Duodenal mucosa (tissue), 2 donors: Measurements from ENCODE around the gene TBC1D1.

ENCODE experiments used
- H3K27ac ChIP-seq: one replicate; pipeline ENCODE4 v1.7.0; 2013; ENCODE audit warnings: low read depth, low read length
- H3K27me3 ChIP-seq, 2 donors: one replicate each; pipeline ENCODE4 v1.7.0; 2013; ENCODE audit warnings: low read length in 2 of 2, control low read depth in 1 of 2; ENCODE audit not compliant: insufficient read depth in 2 of 2, control insufficient read depth in 1 of 2
- H3K36me3 ChIP-seq, 2 donors: one replicate each; pipeline ENCODE4 v1.7.0; 2013; ENCODE audit warnings: low read length in 2 of 2, control low read depth in 1 of 2; ENCODE audit not compliant: insufficient read depth in 2 of 2, control insufficient read depth in 1 of 2
- H3K4me1 ChIP-seq, 2 donors: one replicate each; pipeline ENCODE4 v1.7.0; 2013; ENCODE audit warnings: low read length in 2 of 2, control low read depth in 1 of 2; ENCODE audit not compliant: insufficient read depth in 2 of 2, control insufficient read depth in 1 of 2
- H3K4me3 ChIP-seq, 2 donors: one replicate each; pipeline ENCODE4 v1.7.0; 2013; ENCODE audit warnings: low read length in 2 of 2, low read depth in 1 of 2
- H3K9ac ChIP-seq, 2 donors: one replicate each; pipeline ENCODE4 v1.7.0; 2013; ENCODE audit warnings: low read length in 2 of 2, low read depth in 1 of 2
- H3K9me3 ChIP-seq, 2 donors: one replicate each; pipeline ENCODE4 v1.7.0; 2013; ENCODE audit warnings: low read length in 2 of 2, control low read depth in 1 of 2; ENCODE audit not compliant: control insufficient read depth in 1 of 2

The TBC1D1 gene

DNA sequence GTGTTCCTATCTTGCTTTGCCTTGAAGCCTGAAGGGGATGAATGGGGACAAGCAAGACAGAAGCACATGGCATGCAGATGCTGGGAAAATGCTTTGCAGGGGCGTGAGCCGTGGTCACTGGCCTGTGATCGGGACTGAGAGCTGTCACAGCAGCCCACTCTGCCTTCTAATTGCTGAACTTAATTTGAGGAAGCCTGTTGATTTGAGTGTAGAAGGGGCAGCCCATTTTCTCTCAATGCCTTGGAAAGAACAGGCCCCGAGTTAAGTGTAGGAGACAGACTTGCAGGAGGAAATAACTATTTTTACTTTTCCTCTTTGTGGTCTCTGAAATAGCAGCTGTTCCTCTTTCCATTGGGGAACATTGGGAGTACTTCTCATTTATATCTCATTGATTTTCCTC lies 26.1 kb upstream of the TBC1D1 start:
- Histone ChIP-seq H3K27ac (no peak overlapping the region), H3K4me1 (no peaks in the 10 kb centered on the region), H3K27me3 (no peaks in the 10 kb centered on the region), H3K4me3 (no peak overlapping the region), H3K9ac (no peak overlapping the region), H3K36me3 (peaks cover 5 to 19% of the 10 kb centered on the region in 2 donors), H3K9me3 (no peaks in the 10 kb centered on the region)

DNA sequence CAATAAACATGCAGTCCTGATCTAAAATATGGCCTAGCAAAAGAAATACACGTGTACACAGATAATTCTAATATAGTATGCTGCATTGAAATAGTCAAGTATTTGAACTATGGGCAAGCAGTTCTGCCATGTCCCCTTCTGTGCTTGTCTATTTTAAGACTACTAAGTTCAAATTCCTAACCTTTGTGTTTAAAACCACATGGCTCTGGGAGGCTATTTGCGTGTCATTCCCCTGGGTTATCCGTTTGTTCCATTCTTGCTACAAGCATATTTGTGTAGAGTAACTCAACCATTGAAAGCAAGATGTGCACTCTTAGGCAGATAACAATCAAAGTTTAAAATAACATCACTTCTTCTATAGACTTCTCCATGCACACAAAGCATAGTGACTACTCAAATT lies 25.4 kb upstream of the TBC1D1 start:
- Histone ChIP-seq H3K4me1 (no peaks in the 10 kb centered on the region), H3K36me3 (peaks cover 5 to 16% of the 10 kb centered on the region in 2 donors), H3K4me3 (no peak overlapping the region), H3K27ac (no peak overlapping the region), H3K9ac (no peak overlapping the region), H3K9me3 (no peaks in the 10 kb centered on the region), H3K27me3 (no peaks in the 10 kb centered on the region)

DNA sequence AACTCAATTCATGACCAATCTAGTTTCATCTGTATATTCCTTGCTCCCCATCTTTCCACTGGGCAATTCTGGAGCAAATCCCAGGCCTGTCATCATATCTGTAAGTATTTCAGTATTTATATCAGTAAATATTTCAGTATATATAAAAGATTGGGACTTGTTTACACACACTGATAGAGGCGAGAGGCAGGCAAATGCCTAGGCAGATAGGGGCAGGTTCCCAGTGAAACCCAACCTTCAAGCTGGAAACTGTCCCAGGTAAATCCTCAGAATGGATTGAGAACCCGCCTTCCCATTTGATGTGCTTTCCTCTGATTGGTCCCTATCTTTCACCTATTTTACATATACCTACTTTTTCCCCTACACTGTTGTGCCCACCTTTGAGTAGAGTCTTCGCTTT lies 23.8 kb upstream of the TBC1D1 start:
- no peaks in the 10 kb centered on the region for H3K4me1 ChIP-seq
- no peak overlapping the region for H3K9ac ChIP-seq
- H3K27me3 ChIP-seq, result no peaks in the 10 kb centered on the region
- no peak overlapping the region for H3K27ac ChIP-seq
- H3K36me3 ChIP-seq, result peaks cover 5 to 9% of the 10 kb centered on the region in 2 donors
- no peak overlapping the region for H3K4me3 ChIP-seq
- no peaks in the 10 kb centered on the region for H3K9me3 ChIP-seq

DNA sequence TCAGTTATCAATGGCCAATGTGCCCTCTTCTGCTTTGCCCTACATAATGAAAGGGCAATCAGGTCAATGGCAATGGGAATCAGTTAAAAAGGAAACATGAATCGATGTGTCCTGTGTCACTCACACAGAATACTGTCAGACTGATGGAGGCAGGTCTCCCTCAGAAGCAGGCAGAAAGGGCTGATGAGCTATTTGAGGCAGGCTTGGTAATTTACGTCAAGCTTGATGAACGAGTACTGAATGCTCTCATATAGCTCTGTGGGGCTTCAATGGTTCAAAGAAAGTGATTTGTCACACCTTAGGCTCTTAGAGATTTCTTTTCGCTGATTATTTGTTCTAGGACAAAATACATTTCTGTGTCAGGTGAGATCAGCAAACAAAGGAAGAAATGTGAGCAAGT lies 22.6 kb upstream of the TBC1D1 start:
- Histone ChIP-seq H3K4me3 (no peak overlapping the region), H3K4me1 (peaks cover 0 to 5% of the 10 kb centered on the region in 2 donors), H3K27ac (no peak overlapping the region), H3K36me3 (peaks cover 2% of the 10 kb centered on the region in 2 donors), H3K9me3 (no peaks in the 10 kb centered on the region), H3K27me3 (no peaks in the 10 kb centered on the region), H3K9ac (no peak overlapping the region)

DNA sequence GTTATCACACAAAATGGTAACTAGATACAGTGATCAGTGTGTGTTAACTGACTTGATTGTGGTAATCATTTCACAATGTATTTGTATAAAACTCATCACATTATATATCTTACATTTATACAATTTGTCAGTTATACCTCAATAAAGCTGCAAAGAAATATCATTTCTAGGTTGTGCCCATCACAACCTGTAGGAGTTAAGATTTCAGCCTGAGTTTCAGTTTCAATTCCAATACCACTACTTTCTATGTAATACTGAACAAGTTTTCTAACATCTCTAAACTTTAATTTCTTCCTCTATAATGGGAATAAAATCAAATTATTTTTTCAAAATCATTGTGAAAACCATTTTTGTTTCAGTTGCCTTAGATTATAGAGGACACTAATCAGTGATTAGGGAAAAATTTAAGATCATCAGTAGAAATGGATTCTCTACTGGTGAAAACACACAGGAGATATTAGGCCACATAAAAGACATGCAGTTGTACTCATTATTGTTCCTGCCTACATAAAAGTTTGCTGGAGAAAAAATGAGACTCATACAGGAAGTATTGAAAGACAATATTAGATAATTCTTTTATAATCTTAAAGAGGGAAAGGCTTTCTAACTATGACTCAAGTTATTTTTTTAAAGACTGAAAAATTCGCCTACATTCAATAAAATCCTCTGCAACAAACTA lies 18.4 kb upstream of the TBC1D1 start:
- Histone ChIP-seq H3K27ac (no peak overlapping the region), H3K9me3 (no peaks in the 10 kb centered on the region), H3K4me1 (peaks cover 9 to 21% of the 10 kb centered on the region in 2 donors), H3K9ac (no peak overlapping the region), H3K4me3 (no peak overlapping the region), H3K36me3 (no peaks in the 10 kb centered on the region), H3K27me3 (no peaks in the 10 kb centered on the region)

DNA sequence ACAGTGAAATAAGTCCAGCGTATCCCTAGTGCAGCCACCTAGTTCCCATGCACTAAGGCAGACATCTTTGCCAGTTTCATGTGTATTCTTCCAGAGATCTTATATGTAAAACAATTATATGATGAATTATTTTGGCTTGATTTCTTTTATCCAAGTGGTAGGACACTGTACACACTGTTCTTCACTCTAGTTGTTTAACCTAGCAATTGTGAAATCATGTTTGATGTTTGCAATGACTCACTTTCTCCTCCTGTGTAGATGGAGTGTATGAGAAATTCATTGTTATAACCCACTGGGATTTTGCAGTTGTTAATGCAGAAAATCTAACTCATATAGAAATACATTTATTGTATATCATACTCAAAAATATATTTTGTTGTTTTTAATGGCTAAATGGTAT lies 17.5 kb upstream of the TBC1D1 start:
- Histone ChIP-seq H3K27ac (no peak overlapping the region), H3K36me3 (no peaks in the 10 kb centered on the region), H3K27me3 (no peaks in the 10 kb centered on the region), H3K4me1 (peaks cover 9 to 21% of the 10 kb centered on the region in 2 donors), H3K9me3 (no peaks in the 10 kb centered on the region), H3K9ac (no peak overlapping the region), H3K4me3 (no peak overlapping the region)

DNA sequence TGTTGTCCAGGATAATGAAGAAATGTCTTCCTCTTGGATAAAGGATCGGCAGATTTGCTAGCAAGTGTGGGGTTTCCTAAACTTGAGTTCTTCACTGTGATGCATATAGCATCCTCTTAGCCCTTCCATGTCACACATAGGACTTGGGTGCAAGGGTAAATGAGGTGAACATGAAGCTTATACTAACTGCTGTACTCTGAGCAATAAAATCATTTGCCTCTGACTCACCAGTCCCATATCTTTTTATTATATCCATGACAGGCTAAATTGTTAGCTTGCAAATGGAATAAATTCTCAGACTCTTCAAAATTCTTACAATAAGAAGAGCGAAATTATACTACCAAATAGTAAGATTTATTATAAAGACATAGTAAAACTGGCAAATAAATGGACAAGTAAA lies 14.7 kb upstream of the TBC1D1 start:
- Histone ChIP-seq H3K27ac (no peak overlapping the region), H3K36me3 (no peaks in the 10 kb centered on the region), H3K9ac (no peak overlapping the region), H3K4me3 (no peak overlapping the region), H3K9me3 (no peaks in the 10 kb centered on the region), H3K27me3 (no peaks in the 10 kb centered on the region), H3K4me1 (peaks cover 9 to 21% of the 10 kb centered on the region in 2 donors)

DNA sequence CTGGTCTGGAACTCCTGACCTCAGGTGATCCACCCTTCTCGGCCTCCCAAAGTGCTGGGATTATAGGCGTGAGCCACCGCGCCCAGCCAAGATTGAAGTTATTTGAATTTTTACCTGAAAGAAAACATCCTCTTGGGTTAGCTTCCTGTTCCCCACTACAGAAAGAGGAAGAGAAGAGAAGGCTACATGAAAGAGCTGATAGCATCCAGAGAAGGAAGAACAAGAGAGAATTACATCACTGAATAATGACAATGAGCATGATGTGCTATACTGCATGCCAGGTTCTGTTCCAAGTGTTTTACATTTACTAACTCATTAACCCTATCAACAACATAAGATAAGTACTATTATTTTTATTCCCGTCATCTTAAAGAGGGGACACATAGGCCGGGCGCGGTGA lies 11.5 kb upstream of the TBC1D1 start:
- H3K27ac ChIP-seq, result no peak overlapping the region
- H3K4me3 ChIP-seq, result no peak overlapping the region
- H3K36me3 ChIP-seq, result no peaks in the 10 kb centered on the region
- no peaks in the 10 kb centered on the region for H3K27me3 ChIP-seq
- H3K9ac ChIP-seq, result no peak overlapping the region
- peaks cover 3 to 18% of the 10 kb centered on the region in 2 donors for H3K4me1 ChIP-seq
- H3K9me3 ChIP-seq, result no peaks in the 10 kb centered on the region

DNA sequence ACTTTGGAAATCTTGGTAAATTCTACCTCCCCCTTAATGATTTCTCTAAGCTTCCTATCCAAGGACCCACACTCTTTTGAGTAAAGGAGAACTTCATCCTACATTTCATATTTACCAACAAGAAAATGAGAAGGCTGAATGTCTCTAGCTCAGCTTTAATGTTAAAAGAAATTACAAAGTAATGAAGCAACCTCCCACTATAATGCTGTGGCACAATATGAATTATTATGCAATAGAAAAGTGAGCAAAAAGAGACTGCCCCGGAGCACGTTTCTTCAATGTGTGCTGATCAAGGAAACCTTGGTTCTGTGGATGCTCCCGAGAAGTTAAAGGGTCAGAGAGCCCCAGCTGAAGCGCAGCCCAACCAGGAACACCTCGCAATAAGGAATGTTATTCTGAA lies 9.1 kb upstream of the TBC1D1 start:
- H3K27ac ChIP-seq, result no peak overlapping the region

DNA sequence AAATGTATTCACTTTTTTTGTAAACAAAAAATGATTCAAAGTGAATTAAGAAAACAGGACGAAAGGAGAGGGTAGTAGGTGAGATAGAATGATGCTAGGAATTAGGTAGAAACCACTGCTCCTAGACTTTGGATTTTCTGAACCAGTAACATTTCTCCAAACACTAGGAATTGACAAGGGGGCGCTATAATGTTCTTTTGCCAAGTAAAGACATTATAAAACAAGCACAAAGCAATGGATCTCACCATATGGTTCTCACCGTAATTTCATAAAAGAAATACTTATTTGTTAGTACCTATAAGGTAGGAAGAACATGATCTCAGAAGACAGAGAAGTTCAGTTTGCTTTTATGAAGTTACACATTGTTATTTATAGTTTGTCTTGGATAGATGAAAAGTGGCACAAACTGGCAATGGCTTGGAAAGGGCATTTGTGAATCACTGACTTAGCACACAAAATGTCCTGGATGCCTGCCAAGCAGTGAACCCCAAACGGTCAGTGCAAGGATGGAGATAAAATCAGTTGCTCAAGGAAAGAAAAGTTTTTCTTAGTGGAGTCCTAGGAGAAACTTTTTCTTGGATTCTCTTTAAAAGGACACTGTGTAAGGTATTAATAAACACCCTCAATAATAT lies 8.1 kb upstream of the TBC1D1 start:
- H3K4me3 ChIP-seq, result no peak overlapping the region
- H3K4me1 ChIP-seq, result peaks cover 5 to 11% of the 10 kb centered on the region in 2 donors
- no peak overlapping the region for H3K27ac ChIP-seq

More for the DNA sequence above, 9.1 kb upstream of the TBC1D1 start:
- Histone ChIP-seq H3K4me3 (no peak overlapping the region), H3K9me3 (no peaks in the 10 kb centered on the region), H3K27me3 (no peaks in the 10 kb centered on the region), H3K9ac (no peak overlapping the region), H3K36me3 (no peaks in the 10 kb centered on the region), H3K4me1 (peaks cover 10 to 11% of the 10 kb centered on the region in 2 donors)

More for the DNA sequence above, 8.1 kb upstream of the TBC1D1 start:
- Histone ChIP-seq H3K27me3 (no peaks in the 10 kb centered on the region), H3K9me3 (no peaks in the 10 kb centered on the region), H3K36me3 (no peaks in the 10 kb centered on the region), H3K9ac (no peak overlapping the region)
